Measurements from ENCODE around the gene SMARCD1.

- TF ChIP-seq POLR2A (IDR thresholded peaks at IDR 0.05) (no peak), CTCF (IDR thresholded peaks at IDR 0.05) (no peak)
Measured at GRCh38 chr12:50066402-50066801, 18.7 kb upstream of the SMARCD1 start.
